Tibial nerve (tissue), 3 donors: ENCODE measurements around the gene FETUB.

Source experiments
- CTCF ChIP-seq, 5 experiments: fragments of 200-600 bp in 3 of 5; fragments of 450-650 bp in 2 of 5; sonication (generic) in 3 of 5; IDR thresholded peaks; one replicate each; pipeline ENCODE4 v1.5.1; 2016 to 2019; ENCODE audit warnings: antibody characterized with exemption in 5 of 5, mild to moderate bottlenecking in 3 of 5, moderate library complexity in 2 of 5
- POLR2A ChIP-seq, 2 donors: fragments of 450-650 bp; IDR thresholded peaks; one replicate each; pipeline ENCODE4 v1.6.1; 2017; ENCODE audit warnings: antibody characterized with exemption in 2 of 2, mild to moderate bottlenecking in 2 of 2, moderate library complexity in 2 of 2

GRCh38 chr3:186612065-186612464 is 28.1 kb upstream of the FETUB start:
- TF ChIP-seq POLR2A (IDR thresholded peaks at IDR 0.05) (no peak), CTCF (IDR thresholded peaks at IDR 0.05) (no peak)
